Activated CD8-positive, alpha-beta memory T cell treated with anti-CD3 and anti-CD28 coated beads, Interleukin-2, amount 50 U/mL, for 48 hours (primary cell): ENCODE measurements around the gene HMOX1.
A peak's percentile ranks its signal among the peaks of the same experiment; 100 is the strongest.

Experiments used
- DNase-seq: peaks from one replicate; pipeline ENCODE4 v3.0.0-alpha.2; 2020

HMOX1 gene

DNA sequence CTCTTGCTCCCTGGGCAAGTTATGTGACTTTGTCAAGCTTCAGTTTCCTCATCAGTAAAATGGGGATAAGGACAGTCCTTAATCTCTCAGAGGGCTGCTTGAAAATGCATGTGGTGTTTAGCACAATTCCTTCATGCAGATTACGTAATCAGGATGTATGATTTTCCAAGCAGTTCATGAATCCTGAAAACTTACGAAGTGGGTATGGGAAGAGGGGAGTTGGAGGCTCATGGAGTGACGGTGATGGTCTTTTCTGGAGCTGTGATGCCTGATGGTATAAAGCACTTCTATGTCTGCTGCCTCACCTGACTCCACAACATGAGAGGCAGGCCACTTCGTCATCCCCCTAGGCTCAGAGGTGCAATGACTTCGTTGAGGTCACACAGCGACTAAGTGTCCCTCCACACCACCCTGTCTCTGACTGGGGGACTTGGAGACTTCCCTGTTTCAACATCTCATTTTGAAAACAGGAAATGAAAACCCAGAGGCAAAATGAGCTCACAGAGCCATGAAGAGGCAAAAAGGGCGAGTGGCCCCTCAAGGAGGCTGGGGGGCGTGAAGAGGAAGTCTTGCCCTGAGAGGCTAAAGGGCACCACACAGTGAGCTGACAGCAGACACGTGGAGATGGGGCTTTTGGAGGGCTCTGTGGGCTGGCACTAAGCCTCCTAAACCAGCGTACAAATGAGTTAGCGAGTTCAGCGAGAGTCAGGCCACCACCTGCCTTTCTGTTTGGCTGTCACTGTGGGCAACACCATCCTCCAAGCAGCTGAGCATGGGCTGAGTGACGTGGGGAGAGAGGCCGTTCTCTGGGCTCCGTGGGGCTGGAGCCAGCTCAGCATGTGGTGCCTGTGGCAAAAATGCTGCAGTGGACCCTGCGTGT is 29.1 kb downstream of the HMOX1 start:
- no peak for DNase-seq

DNA sequence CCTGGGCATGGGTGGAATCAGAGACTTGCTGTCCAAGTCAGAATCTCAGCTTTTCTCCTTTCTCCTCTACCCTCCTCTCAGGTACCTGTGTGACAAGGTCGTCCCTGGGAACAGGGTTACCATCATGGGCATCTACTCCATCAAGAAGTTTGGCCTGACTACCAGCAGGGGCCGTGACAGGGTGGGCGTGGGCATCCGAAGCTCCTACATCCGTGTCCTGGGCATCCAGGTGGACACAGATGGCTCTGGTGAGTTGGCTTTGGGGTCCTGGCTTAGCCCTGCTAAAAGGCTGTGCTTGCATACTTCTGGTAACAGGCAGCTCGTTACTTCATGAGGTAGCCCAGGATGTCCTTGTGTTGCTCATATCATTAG is 29.8 kb downstream of the HMOX1 start:
- no peak for DNase-seq

DNA sequence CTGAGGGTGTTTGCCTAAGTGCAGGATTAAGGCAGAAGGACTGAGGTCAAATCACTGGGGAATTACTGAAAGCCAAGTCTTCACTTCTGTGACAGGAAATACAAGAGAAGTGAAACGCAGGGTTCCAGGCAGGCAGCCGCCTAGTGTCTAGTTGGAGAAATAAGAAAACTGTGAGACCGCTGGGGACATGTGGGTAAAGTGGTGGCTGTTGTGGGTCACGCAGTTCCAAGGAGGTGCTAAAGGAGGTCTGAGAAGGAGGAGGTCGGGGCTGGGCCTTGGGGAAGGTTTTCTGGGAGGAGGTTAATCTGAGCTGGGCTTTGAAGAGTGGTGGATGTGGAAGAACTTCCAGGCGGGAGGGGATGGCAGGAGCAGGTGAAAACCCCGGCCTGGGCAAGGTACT is 30.2 kb downstream of the HMOX1 start:
- no peak for DNase-seq

DNA sequence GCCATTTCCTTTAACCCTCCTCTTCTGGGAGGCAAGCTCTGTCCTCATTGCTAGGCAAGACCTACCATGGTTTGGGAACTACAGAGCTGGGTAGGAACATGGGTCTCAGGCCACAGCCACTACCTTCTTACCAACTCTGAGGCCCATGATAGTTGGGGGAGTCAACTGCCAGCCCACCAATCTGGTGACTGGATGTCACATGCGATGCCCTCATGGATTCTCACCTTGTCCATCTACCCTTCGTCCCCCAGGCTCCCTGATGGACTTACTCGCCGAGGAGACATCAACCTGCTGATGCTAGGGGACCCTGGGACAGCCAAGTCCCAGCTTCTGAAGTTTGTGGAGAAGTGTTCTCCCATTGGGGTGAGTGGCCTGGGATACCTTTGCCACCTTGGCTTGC is 32.7 kb downstream of the HMOX1 start:
- no peak for DNase-seq

DNA sequence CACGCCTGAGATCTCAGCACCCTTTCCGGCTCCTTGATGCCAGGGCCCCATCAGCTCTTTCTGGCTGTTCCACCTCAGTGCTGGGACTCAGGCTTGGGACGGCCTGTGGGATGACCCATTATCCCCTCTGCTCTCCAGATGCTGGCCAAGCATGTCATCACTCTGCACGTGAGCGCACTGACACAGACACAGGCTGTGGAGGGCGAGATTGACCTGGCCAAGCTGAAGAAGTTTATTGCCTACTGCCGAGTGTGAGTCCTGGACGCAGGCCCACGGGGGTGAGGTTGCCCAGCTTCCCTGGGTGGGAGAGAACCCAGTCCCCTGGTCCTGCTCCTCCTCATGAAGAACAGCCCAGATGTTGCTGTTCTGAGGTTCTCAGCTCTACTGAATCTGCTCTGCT is 36.7 kb downstream of the HMOX1 start:
- DNase-seq, result no peak

DNA sequence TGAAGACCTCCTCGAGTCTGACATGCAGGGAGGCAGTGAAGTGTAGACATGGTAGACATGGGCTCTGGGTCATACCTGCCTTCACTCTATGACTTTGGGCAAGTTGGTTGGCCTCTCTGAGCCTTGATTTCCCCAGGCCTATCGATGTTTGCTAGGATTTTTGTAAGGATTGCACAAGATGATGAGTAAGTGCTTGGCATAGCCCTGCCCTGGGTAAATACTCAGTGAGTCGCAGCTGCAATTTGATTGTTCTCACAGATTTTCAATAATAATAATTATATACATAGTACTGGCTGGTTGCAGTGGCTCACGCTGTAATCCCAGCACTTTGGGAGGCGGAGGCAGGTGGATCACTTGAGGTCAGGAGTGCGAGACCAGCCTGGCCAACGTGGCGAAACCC is 37.2 kb downstream of the HMOX1 start:
- DNase-seq, result no peak

DNA sequence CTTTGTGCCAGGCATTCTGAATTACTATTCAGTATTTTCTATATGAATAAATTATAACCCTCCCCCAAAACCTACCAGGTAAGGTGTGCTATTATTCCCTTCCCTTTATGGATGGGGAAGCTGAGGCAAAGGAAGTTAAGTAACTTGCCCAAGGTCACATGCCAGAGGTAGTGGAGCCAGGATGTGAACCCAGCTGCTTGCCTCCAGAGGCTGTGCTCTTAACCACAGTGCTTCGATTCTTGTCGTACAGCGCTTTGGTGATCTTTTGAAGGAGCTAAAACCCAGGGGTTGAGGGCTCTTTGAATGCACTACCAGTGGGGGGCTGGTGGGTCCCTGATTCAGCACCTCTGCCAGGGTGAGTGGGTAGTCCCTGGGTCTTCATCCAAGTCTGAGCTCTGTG is 37.8 kb downstream of the HMOX1 start:
- DNase-seq, result no peak

DNA sequence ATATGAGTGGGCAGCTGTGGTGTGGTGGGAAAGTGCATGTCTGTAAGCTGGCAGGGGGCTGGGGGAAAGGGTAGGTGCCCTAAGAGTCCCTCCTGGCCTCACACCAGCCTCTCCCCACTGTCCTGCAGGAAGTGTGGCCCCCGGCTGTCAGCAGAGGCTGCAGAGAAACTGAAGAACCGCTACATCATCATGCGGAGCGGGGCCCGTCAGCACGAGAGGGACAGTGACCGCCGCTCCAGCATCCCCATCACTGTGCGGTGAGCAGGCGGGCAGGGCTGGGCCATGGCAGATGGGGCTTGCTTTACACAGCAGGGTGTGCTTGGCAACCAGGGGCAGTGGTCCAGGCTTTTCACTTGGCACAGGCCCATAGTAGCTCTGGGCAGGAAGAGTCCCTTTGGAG is 38.9 kb downstream of the HMOX1 start:
- DNase-seq, result no peak

DNA sequence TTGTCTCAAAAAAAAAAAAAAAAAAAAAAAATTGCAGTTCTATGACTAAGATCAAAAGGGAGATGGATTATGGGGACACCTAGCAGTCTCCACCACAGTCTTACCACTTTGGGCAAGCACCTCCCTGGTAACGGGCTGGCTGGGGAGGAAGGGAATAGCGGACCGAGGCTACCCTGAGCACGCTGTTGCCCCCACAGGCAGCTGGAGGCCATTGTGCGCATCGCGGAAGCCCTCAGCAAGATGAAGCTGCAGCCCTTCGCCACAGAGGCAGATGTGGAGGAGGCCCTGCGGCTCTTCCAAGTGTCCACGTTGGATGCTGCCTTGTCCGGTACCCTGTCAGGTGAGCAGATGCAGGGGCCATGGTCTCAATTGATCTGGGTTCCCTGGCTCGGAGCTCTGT is 40.2 kb downstream of the HMOX1 start:
- no peak for DNase-seq

DNA sequence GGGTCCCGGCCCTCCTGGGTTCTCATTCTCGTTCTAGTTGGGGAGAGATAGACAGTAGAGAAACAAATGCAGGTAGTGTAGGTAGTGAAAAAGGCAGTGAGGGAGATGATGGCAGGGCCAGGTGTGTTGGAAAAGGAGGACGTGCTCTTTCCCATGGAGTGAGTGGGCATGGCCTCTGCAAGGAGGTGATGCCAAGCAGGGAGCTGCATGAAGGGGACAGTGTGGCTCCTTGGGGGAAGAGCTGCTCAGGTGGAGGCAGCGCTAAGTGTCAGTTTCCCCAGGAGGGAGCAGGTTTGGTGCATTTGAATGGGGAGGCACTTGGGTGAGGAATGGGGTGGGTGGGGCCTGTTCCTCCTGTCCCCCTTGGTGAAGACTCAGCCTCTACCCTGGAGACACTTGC is 41.2 kb downstream of the HMOX1 start:
- DNase-seq, result no peak

DNA sequence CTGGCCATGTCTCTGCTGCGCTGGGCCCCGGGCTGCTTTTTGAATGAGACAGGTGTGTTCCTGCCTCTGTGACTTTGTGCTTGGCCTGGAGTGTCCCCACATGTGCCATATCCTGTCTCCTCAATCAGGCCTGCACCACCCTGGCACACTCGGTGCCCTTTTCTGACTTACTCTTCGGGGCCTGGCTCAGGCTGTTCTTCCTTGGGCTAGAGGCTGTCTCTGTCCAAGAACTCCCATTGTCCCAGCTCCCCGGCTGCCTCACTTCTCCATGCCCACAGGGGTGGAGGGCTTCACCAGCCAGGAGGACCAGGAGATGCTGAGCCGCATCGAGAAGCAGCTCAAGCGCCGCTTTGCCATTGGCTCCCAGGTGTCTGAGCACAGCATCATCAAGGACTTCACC is 42.0 kb downstream of the HMOX1 start:
- no peak for DNase-seq

DNA sequence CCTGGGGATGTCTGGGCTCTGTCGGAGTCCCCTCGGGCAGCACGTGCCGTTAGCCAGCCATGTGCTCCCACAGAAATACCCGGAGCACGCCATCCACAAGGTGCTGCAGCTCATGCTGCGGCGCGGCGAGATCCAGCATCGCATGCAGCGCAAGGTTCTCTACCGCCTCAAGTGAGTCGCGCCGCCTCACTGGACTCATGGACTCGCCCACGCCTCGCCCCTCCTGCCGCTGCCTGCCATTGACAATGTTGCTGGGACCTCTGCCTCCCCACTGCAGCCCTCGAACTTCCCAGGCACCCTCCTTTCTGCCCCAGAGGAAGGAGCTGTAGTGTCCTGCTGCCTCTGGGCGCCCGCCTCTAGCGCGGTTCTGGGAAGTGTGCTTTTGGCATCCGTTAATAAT is 43.2 kb downstream of the HMOX1 start:
- DNase-seq, result no peak

DNA sequence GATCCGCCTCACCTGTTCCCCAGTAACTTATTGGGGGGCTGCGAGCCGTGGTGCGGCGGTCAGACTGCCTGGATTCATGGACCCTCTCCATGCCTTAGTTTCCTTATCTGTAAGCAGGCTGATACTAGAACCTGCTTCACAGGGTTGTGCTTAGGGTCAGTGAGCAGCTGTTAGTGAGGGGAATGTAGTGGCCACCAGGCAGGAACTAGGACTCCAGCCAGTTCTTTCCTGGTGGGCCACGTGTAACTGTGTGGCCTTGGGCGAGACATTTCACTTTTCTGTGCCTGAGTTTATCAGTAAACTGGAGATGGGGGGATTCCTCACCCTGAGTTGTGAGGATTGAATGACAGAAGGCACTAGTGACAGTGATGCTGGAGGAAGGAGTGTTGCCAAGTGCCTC is 43.9 kb downstream of the HMOX1 start:
- no peak for DNase-seq

DNA sequence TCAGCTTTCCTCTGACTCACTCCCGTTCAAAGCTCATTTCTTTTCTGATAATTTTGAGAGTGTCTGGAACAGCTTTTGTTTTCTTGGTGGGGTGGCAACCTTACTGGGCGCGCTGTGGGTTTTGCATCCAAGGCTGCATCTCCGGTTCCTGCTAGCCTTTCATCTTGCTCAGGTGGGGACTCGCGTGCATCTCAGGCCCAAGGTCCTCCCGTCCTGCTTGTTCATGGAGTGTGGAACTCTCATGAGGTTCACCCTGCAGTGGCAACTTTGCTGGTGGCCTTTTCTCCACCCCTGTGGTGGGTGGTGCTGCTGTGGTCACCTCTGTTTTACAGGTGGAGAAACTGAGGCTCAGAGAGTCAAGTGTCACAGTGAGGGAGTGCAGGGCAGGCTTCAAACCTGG is 44.6 kb downstream of the HMOX1 start:
- no peak for DNase-seq

DNA sequence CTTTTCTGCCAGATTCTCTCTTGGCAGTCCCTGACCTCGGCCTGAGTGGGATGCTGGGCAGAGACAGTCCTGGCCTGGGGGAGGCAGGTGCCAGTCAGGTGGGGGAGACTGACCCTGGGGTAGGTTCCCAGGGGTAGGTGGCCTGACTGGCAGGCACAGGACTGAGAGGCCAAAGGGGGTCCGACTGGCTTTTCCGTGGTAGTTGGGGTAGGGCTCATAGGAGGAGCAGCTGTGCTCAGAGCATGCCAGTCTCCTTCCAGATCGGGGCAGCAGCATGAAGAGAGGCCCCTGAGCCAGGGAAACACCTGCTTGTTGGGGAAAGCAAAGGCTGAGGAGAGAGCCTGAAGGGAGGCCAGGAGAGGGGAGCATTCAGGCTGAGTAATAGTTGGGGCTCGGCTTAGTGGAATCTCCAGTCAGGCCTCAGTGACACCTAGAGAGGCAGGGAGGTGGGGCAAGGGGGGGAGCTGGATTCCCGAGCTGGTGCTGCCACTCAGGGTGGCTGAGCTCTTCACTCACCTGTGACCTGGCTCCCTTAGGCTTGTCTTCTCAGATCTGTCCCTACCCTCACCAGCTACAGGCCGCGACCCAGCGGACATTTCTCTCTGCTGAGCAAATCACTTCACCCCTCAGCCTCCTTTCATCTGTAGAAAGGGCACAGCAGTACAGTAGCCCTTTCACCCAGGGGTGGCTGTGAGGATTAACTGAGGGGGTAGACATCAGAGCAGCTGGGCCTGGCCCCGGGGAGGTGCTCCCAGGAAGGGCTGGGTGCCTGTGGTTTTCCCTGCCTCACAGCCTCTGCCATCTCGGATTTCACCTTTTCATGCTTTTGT is 45.3 kb downstream of the HMOX1 start:
- DNase-seq, result no peak

DNA sequence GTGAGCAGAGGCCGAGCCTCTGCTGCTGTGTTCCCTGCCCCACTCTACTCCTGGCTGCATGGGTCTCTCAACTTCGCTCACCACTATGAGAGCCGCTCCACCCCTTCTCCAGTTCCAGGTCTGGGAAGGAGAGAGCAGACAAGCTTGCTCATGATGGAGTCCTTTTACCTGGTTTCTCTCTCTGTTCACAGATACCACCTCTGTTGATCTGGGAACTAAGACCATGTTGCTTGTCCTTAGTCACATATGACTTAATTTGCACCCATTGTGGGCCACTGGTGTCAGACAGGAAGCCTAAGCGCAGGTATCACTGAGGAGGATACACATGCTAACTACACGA is 45.9 kb downstream of the HMOX1 start:
- no peak for DNase-seq

DNA sequence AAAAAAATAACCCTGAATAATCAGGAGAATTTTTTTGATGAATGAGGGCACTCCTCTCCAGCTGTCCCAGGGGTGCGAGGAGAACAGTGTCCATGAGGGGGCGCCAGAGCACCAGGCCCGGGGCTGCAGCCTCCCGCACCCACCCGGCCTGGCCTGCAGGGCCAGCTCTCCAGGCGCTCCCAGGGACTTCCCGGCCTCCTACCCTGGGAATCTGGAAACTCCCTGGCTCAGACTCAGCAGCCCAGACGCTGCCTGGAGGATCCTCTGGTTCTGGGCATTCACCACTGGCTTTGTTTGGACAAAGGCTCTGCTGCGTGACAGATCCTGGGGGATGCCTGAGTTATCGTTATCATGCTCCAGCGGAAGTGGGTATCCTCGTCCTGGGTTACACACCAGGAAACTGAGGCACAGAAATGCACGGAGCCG is 50.0 kb downstream of the HMOX1 start:
- DNase-seq, result peak; percentile 90

DNA sequence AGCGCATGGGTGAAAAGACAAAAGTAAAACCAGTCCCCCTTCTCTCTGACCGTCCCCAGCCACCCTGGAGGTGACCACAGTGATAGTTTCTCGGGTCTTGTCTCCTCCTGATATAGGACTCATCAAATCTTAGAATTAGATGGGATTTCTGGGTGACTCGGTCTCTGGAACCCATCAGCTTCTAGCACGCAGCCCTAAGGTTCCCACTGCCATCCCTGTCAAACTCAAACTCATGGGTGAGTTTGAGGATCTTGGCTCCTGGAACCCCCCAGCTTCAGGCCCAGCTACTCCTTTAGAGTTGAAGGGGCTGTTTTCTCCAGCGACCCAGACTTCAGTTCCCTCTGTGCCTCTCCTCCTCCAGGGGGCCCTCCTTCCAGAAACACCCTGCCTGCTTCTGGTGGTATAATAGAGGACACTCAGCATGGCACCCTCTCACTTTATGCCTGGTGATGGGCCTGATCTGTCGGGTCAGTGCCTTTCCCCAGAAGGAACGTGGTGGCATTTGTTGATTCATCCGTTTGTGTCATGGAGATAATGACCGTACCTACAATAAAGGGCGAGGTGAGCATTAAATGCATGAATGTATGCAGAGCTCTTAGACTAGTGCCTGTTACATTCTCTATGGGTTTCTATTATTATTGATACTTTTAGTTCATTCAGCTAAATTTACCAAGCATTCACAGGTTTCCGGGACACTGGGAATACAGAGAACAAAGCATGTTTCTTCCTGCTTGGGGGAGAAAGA is 50.8 kb downstream of the HMOX1 start:
- no peak for DNase-seq

DNA sequence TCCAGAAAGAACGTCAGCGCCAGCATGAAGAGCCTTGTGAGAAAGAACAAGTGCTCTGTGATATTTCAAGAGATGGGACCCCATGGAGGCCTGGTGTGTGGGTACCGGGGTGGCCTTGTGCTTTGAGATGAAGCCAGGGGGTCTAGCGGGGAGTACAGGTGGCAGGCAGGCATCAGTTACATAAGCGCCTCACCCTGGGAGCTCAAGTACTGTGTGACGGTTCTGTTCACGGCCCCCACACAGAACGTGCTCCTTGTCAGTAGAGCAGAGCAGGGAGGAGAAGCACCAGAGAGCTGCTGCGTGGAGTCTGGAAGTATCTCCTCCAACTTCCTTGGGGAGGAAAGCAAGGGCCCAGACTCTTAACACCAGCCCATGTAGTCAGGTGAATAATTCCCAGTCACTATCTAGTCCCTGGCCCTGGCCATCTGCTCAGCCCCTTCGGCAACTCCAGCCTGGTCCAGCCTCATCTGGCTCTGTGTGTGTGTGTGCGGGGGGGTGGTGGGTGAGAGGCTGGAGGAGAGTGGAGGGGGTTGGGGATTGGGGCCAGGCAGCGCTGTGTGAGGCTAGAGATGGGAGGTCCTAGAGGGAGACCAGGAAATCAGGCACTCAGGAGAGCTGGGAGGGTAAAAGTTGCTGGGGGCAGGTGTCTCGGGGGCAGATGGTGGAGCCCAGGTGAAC is 51.5 kb downstream of the HMOX1 start:
- DNase-seq, result no peak

DNA sequence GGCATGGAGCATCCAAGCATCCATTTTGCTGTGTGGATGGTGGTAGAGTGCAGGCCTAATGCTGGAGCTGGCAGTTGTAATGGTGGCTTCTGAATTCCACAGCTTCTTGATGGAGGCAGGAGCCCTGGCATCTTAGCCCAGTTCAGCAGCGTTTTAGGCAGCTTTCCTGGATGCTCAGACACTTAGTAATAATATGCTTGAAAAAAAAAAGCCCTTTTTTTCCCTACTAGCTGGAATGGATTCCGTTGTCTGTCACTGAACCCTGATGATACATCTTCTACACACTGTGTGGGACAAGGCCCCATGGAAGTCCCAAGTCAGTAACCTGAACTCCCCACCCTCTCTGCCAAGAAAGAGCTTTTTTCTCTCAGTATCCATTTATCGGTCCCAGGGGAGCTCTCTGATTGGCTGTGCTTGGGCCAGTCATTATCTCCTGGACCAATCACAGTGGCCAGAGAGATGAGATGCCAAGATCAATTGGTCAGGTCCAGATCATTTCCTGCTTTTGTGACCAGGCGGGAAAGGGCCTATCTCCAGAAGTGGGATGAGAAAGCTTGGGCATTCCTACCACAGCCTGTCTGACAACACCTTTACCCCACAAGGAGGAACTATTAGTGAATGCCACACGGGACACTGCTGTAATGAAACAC is 53.3 kb downstream of the HMOX1 start:
- DNase-seq, result no peak

DNA sequence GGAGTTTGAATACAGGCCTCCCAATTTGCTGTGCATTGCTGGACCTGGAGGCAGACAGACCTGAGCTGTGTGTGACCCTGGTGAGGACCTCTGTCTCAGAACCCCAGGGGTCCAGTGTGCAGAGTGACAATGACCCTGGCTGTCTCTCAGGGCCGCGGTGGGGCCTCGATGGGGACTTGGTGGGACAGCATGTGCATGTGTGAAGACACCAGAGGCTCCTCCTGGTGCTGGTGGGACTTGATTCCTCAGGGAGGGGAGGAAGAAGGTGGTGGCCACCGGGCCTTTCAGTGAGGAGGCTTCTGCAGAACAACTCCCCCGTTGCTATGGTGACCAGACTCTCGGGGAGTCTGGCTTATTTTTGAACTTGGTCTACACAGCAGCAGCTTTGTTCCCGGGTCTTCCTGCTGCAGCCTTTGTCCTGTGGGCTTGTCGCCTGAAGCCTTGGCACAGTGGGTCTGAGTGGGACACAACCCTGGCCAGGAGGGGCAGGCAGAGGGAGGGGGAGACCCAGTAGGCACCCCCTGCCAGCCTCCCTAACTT is 54.4 kb downstream of the HMOX1 start:
- no peak for DNase-seq

DNA sequence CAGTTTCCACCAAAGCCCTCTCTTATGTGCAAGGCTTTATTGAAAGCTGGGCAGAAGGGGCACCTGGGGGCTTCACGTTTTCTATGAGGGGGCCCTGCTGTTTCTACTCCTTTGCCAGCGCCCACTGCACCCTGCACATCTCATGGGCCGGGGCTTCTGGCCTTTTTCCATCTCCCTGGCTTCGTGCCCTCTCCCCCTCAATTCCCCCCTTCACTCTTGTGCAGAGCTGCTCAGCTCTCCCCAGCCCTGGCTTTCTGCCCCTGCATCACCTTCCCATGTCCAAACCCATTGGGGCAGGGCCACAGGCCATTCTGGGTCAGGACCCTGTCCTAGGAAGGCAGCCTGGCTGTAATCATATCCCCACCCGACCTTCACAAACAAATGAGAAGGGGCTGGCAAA is 55.5 kb downstream of the HMOX1 start:
- no peak for DNase-seq
